ENCODE data around the gene BRD8. TPM values are rescaled to one million over a fixed set of nuclear protein-coding genes. Genes with fewer than 3 reads are reported as not detected.

Gene BRD8, protein sequence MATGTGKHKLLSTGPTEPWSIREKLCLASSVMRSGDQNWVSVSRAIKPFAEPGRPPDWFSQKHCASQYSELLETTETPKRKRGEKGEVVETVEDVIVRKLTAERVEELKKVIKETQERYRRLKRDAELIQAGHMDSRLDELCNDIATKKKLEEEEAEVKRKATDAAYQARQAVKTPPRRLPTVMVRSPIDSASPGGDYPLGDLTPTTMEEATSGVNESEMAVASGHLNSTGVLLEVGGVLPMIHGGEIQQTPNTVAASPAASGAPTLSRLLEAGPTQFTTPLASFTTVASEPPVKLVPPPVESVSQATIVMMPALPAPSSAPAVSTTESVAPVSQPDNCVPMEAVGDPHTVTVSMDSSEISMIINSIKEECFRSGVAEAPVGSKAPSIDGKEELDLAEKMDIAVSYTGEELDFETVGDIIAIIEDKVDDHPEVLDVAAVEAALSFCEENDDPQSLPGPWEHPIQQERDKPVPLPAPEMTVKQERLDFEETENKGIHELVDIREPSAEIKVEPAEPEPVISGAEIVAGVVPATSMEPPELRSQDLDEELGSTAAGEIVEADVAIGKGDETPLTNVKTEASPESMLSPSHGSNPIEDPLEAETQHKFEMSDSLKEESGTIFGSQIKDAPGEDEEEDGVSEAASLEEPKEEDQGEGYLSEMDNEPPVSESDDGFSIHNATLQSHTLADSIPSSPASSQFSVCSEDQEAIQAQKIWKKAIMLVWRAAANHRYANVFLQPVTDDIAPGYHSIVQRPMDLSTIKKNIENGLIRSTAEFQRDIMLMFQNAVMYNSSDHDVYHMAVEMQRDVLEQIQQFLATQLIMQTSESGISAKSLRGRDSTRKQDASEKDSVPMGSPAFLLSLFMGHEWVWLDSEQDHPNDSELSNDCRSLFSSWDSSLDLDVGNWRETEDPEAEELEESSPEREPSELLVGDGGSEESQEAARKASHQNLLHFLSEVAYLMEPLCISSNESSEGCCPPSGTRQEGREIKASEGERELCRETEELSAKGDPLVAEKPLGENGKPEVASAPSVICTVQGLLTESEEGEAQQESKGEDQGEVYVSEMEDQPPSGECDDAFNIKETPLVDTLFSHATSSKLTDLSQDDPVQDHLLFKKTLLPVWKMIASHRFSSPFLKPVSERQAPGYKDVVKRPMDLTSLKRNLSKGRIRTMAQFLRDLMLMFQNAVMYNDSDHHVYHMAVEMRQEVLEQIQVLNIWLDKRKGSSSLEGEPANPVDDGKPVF
- 10 to 100 TPM; 18.1 to 42.1 (median 29.4) TPM for total RNA-seq
- 10 to 100 TPM; 49.7 to 69.7 TPM for polyA plus RNA-seq

GRCh38 chr5:138178516-138179276 is at the start of gene BRD8, which contains the start of gene KIF20A:
Gene BRD8, minus strand, starts transcription at chr5:138178630. Its CDS starts 16 bp downstream, at chr5:138178614.
Gene KIF20A, plus strand, starts transcription at chr5:138179112. Its CDS starts 569 bp downstream, at chr5:138179681.
- 0 to 1% methylated on average over 41 of the region's 41 CpGs for WGBS, 2 donors

GRCh38 chr5:138226910-138227309 is 48.5 kb upstream of the BRD8 start:
- no peak for ATAC-seq

More at GRCh38 chr5:138178516-138179276, at the start of gene BRD8, which contains the start of gene KIF20A:
- Histone ChIP-seq H3K4me3 (peak within 1 kb of the TSS; percentile 55 to 94 (median 72)), H3K27ac (peak within 1 kb of the TSS; percentile 41 to 89 (median 70)), H3K27me3 (no peaks in the 10 kb centered on the region), H3K36me3 (peaks cover 0 to 14% (median 0%) of the 10 kb centered on the region in 3 donors), H3K4me1 (peaks cover 0 to 7% (median 7%) of the 10 kb centered on the region in 3 donors), H3K9me3 (no peaks in the 10 kb centered on the region)
- ATAC-seq (peak; percentile 96 to 99 (median 98)), FAIRE-seq (peak; percentile 60), DNase-seq (peak; percentile 84 to 98 (median 94))
- intact Hi-C loops (cut with DNase I), result no loop called here
- no peak for TF ChIP-seq CTCF (IDR thresholded peaks at IDR 0.05)

DNA sequence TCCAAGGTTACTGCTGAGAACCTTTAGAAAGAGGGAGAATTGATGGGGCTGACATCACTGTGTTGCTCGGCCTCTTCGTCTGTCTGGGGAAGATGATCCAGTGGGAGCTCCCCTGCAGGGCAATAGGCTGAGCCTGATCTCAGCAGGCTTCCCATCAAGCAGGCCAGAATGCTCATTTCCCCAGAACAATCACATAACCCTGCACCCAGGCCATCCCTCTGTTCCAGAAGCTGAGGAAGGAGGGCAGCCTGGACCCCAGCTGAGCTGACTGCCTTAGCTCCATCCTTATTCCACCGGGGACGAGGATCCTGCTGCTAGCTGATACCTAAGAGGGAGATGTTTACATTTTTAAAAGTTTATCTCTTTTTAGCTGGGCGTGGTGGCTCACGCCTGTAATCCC is 46.3 kb upstream of the BRD8 start:
- Histone ChIP-seq H3K27ac (no peak overlapping the region), H3K4me3 (no peak overlapping the region), H3K9me3 (no peaks in the 10 kb centered on the region), H3K4me1 (peaks cover 0 to 3% (median 0%) of the 10 kb centered on the region in 3 donors), H3K27me3 (no peaks in the 10 kb centered on the region), H3K36me3 (no peaks in the 10 kb centered on the region)
- WGBS, 2 donors, result 75 to 83% methylated on average over 6 of the region's 6 CpGs
- no peak for DNase-seq
- no peak for ATAC-seq
- intact Hi-C loops (cut with DNase I), result loop anchor here in 2 of 3 donors (5.0 to 10.0 kb wide), 3 partner anchors 53 to 190 kb away; no protein-coding TSS in a partner anchor
- no peak for TF ChIP-seq CTCF (IDR thresholded peaks at IDR 0.05)
- FAIRE-seq, result no peak

More at GRCh38 chr5:138226910-138227309, 48.5 kb upstream of the BRD8 start:
- no peaks in the 10 kb centered on the region for H3K36me3 ChIP-seq
- H3K27me3 ChIP-seq, result no peaks in the 10 kb centered on the region
- H3K4me3 ChIP-seq, result no peak overlapping the region
- TF ChIP-seq CTCF (IDR thresholded peaks at IDR 0.05), result no peak
- FAIRE-seq (no peak), DNase-seq (no peak)
- intact Hi-C loops (cut with DNase I), result loop anchor here in 2 of 3 donors (10.0 kb wide), 2 partner anchors 58 to 188 kb away; no protein-coding TSS in a partner anchor
- no peaks in the 10 kb centered on the region for H3K9me3 ChIP-seq
- peaks cover 0 to 13% (median 5%) of the 10 kb centered on the region in 3 donors for H3K4me1 ChIP-seq
- H3K27ac ChIP-seq, result no peak overlapping the region

DNA sequence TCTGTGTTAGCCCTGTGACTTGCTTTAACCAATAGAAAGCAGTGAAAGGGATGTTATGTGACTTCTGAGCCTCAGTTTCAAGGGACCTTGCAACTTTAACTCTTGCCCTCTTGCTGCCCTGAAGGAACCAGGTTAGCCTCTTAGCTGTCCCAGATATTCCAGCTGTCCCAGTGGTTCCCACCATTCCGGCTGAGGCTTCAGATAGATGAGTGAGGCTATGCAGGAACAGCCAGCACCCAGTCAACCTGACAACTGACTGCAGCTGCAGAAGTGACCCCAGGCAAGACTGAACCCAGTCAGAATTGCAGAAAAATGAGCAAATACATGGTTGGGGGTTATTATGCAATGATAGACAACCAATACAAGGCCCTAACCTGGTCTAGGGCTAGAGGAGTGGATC is 45.1 kb upstream of the BRD8 start:
- no peaks in the 10 kb centered on the region for H3K27me3 ChIP-seq
- intact Hi-C loops (cut with DNase I), result loop anchor here in 2 of 3 donors (5.0 to 10.0 kb wide), 3 partner anchors 54 to 191 kb away; no protein-coding TSS in a partner anchor
- ATAC-seq, result no peak
- H3K4me3 ChIP-seq, result no peak overlapping the region
- no peaks in the 10 kb centered on the region for H3K36me3 ChIP-seq
- no peak for TF ChIP-seq CTCF (IDR thresholded peaks at IDR 0.05)
- no peaks in the 10 kb centered on the region for H3K9me3 ChIP-seq
- WGBS, 2 donors, result 88 to 93% methylated on average over 1 of the region's 1 CpG
- H3K27ac ChIP-seq, result no peak overlapping the region
- peaks cover 0 to 3% (median 0%) of the 10 kb centered on the region in 3 donors for H3K4me1 ChIP-seq
- no peak for DNase-seq
- FAIRE-seq, result no peak

All from pancreas (tissue), 10 donors.